GM21423 (cell line): ENCODE data around the gene MET.
"Not testable (repeated sequence)": the region's sequence is repeated elsewhere in the genome, so short reads cannot be mapped to it uniquely, and the experiment has no call there.

ENCODE experiments used
- ATAC-seq: cut with Tn5 transposase; IDR thresholded peaks from one replicate; pipeline ENCODE4 v1.9.1; 2021; ENCODE audit warnings: mild to moderate bottlenecking, moderate library complexity; ENCODE audit not compliant: unreplicated experiment

Gene MET

DNA sequence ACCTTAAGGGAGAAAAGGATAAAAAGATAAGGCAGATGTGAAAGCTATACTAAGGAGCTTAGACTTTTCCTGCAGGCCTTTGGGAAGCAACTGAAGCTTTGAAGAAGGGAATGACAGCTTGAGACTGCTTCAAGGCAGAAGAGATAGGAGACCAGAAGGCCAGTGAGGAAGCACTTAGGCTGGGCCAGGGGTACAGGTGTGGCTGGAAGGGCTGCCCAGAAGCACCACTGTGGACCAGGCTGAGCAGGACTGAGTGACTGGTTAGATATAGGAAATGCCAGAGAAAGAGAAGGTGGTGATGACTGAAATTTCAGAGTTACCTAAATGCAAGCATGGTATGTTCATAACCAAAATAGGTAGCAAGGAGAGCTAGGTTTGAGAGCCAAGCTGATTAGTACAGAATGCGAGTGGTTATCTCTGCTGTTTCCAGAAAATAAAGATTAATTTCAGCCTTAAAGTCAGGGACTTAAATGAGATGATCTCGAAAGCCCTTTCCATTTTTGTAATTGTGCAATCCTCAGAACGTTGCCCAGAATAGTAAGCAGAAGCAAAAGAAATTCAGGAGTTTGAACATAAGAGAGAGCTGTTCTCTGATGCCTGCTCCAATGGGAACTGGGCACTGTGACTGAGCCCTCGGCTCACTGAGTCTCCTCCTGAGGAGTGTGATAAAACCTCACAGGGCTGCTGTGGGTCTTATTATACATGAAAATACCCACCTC is 54.9 kb downstream of the MET start:
- no peak for ATAC-seq

DNA sequence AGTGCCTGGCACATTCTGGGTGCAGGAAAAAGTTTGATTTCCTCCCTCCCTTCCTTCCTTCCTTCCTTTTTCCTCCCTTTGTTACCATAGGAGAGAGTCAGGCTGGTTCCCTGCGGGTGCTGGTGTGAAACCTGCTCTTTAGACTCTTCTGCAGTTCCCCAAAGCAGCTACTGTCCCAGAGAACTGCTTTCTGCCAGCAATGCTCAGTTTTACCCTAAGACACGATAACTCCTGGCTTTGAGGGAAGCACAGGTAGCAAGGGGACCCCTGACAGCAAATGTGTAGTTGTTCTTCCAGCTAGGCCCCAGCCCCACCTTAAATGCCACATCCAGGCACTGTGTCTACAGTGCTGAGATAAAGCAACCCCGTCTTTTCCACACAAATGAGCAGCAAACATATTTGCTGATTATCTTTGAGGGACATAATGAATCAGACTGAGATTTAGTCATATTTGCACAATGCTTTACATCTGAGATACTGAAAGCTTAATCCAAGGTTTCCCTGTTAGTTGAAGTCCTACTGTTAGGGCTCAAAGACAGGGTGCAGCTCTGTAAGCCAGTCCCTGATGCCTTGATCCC is 55.5 kb downstream of the MET start:
- ATAC-seq, result no peak

DNA sequence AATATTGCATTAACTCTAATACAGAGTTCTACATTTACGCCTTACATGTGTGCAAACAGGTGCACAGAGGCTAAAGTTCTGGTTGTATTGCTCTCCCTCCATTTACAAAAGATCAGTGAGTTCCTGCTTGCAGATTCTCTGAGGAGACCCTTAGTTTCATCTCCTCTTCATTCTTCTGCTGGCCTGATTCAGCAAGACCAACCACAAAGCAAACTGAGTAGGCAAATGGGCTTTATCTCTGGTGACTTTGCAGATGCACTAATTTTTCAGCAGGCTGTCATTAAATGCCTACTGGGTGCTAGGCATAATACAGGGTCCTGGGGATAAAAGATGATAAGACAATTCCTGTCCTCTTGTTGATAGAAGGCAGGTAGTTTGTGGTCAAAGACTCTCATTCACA is 56.4 kb downstream of the MET start:
- ATAC-seq, result no peak

DNA sequence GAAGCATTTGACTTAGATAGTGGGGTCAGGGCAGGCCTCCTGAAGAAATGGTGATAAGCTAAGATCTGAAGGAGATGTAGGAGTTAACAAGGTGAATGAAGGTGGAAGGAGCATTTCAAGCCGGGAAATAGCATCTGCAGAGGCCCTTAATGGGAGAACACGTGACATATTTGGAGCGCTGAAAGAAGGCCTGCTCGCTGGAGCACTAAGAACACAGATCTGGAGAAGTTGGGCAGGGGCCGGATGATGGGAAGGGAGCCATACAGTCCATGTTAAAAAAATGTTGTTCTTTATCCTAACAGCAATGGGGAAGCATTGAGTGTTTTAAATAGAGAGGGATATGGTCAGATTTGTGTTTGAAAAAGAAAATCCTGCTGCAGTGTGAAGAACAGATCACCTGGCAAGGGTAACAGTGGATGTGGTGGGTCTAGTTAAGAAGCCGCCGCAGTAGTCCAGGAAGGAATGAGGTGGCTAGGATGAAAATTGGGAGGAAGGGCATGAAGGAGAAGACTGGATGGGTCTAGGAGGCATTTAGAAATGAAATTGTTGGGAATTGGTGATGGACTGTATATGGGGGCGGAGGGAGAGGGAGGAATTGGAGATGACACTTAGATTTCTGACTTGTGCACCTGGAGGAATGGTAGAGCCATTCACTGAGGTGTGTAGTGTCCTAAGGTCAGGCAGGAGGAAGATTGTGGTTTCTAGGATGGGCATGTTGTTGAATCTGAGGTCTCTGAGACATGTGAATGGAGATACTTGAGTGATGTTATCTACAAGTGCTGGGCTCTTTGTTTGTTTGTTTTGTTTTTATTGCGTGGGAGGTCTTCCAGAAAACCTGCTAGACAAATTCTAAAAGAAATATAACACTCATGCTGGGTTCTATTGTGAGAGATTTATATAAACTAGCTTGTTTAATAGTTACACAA is 58.4 kb downstream of the MET start:
- ATAC-seq, result no peak

DNA sequence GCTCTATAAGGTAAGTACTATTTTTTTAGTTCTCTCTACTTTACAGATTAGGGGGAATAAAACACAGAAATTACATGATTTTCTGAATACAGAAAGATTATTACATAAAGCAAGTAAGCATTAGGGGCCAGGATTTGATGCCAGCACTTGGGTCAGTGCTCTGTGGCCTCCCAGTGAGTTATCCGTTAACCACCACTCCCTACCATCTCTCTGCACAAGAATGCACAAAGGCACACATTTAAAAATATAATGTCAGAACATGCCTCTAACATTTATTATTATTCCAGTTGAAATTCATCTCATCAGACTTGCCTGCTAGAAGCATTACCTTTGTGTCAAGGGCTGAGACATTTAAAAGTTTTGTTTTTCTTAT is 59.0 kb downstream of the MET start:
- no peak for ATAC-seq

DNA sequence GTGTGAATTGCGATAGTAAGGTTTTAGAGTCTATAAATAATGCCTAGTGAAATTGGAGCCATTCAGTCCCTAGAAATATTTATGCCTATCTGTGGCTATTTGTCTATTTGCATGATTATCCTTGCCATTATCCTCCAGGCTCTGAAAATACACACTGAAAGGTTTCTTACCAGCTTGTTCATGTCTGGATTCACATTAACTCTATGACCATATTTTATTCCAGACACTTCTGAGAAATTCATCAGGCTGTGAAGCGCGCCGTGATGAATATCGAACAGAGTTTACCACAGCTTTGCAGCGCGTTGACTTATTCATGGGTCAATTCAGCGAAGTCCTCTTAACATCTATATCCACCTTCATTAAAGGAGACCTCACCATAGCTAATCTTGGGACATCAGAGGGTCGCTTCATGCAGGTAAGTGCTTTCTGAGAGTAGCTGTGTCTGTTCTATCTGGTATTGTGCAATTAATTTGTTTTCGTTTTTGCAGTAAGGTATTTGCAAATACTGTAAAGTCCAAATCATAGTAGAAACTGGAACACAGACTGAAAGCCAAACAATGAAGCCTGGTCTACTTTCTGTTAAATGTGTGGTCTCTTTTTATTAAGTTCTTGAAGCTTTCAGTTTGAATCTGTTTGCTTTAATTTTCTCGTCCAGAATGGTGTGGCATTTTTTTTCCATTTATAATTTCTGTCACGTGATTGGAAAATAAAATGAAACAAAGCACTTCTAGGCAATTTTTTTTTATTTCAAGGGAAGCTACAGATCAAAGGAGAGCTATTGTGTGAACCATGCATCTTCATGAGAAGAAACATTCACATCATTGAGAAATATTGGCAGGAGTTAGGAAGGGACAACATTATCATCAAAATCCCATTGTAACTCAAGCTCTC is 59.7 kb downstream of the MET start:
- no peak for ATAC-seq

DNA sequence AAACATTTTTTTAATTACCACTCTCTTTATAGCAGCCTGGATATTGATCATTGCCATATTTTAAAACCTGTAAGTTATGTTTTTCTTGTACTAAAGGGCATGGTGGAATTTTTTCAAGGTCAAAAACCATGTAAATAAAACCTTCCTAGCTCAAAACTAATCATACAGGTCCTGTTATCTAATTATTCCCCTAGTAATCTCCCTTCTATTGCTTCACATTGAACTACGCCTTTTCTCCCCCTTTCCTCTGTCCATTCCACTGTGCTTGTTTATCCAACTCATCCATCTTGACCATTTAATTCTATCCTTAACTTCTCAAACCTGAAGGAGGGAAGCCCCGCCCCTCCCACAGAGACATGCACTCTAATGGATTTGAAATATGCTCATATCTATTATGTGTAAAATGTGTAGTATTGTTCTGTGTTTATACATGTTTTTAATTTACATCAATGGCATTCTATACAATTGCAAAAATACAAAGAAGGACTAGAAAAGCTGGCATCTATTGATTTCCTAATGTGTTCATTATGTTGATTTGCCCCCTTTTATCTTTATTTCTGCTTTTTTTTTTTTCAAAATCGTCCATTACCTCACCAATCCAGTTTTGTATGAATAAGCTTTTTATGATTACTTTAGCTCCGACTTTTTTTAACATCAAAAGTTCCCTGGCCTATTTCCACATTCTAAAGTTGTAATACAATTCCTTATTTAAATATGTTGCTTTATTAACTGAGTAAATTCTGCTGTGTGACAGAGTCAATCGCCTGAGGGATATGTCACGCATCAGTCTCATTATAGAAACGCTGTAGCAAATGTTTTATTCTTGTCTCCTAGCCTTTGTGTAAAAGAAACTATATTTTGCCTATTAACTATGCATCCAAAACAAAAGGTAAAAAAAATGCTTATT is 61.0 kb downstream of the MET start:
- ATAC-seq, result no peak

DNA sequence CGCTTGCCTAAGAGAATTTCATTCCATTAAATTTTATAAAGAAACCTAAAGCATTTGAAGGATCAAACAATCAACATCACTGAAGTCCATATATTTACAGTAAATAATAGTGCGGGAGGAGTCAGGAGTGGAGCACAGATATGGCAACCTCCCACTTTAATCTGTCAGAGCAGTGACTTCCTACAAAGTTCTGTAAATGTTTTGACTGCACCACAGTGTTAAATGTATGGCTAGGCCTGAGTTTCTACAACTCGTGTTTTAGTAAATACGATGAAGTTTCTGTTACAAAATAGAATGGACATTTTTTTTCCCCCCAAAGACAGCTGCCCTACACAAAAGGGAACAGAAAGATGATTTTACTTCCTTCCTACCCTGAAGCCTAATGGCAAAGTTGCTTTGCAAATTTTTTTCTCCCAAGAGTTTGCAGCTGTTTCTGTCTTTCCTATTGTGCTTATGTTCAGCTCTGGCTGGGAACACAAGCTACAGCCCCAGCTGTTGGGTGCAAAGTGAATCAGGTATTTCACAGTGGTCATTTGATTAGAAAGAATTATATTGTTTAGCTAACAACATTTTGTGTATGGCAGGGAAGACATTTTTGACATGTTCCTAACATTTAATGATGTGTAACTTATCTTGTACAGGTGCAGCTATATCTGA is 62.1 kb downstream of the MET start:
- ATAC-seq, result no peak

DNA sequence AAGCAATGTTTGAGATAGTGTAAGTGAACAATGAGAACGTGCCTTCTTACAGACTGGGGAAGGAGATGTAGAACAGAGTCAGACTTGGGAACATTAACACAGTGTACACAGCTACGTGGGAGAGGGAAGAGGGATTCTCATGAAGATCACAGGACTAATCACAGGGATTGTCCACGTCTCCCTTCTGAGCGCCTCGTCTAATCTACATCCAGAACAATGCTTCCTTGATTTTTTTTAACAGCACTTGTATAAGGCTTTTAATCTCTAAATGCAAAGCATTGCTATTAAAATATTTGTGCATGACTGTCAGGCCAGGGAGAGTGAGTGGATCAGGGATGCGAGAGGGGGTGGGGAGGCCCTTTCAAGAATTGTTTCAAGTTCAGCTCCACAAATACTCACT is 62.7 kb downstream of the MET start:
- ATAC-seq, result no peak

DNA sequence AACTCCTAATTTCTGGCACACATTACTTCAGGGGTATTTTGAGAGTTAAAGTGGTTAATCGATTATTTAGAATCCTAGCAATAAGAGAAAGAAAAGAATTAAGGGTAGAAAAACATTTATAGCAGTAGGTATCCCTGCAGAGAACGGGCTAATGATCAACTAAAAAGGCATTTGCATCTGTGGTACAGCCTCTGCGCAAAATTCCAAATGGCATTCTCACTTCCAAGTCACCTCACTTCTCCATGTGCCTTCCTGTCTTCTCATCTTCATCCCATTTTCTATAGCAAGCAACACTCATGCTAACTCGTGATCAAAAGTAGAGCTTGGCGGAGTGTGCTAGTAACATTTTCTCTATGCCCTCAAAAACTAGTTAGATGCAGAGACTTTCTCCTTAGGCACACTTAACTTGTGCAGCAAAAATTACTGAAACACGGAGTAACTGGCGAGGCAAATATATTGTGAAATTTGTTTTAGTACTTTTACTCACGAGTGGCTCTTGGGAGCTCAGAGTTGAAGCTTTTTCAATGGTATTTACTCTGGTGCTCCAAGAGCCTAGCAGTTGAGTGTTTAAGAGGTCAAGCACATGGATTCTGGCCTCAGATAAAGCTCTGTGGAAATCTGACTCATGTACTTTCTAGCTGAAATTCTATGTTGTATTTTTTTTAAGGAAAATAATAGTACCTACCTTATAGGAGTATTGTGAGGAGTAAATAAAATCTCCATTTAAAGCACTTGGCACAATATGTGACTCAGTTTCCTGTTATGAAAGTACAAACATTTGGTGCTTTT is 65.1 kb downstream of the MET start:
- ATAC-seq, result no peak

DNA sequence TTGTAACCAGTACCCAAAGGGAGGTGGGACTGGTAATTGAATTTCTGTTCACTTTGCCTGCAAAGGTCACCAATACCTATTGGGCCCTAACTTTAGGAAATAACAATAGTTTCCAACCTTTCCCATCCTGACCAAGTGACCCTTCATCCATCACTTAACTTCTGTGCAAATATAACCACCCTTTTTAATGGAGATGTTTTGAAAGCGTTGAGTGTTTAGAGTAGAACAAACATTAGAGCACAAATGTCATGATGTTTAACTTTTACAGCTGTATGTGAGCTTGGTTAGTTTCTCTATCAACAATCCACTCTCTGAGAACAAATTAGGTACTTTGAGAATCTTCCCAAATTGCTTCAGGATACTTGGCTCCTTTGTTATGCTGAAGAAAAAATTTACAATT is 66.4 kb downstream of the MET start:
- ATAC-seq, result no peak

DNA sequence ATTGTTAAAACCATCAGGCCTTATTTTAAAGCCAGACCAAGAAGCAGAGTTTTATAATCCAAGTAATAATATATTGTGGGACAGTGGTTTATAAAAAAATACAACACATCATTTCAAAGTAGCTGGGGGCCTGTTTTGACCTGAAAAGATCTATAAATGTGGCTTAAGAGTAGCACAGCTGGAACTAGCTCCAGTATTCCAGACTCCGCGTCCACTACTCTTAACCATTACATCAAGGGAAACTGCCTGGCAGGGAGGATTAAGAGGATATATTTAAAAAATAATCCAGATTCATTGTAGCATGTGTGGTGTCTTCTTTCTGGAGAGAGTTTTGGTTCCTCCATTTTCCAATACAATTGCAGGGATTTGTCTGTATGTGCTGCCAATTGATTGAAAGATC is 67.3 kb downstream of the MET start:
- no peak for ATAC-seq

DNA sequence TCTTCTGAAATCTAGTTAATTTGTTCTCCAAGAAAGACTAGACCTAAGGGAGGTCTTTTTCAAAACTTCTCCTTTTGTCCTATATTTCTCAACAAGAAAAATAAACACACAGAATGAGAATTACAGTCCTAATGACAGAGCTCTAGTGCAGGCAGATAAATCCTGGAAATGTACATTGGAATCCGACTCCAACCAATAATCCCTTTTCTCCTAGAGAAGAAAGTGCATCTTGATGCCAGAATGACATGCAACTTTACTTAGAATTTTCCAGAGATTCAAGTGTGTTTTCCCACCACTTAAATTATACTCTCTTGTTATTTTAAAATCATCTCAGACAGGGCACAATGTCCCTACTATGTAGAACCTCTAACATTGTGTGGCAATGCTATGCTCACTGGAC is 68.2 kb downstream of the MET start:
- ATAC-seq, result no peak

DNA sequence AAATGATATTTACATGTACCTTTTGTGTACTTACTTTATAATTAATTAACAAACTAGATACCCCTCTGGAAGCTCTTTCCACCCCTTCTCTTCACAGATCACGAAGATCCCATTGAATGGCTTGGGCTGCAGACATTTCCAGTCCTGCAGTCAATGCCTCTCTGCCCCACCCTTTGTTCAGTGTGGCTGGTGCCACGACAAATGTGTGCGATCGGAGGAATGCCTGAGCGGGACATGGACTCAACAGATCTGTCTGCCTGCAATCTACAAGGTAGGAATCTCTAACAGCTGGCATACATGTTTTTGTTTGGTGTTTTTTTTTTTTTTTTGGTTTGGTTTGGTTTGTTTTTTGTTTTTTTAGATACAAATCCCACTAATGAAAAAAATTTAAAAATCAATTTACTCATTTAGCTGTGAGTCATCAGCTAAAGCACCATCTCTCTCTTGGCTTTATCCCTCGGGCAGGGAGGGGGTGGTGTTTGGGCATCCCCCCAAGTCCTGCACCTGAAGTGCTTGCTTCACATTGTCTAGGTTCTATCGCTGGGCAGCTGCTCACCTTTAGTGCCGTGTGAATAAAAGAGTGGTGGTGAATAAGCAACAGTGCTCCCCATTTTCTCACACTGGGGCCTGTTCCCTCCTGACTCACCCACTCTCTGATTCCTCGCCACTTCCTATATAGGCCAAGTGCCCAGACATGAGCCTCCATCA is 68.9 kb downstream of the MET start:
- ATAC-seq, result no peak

DNA sequence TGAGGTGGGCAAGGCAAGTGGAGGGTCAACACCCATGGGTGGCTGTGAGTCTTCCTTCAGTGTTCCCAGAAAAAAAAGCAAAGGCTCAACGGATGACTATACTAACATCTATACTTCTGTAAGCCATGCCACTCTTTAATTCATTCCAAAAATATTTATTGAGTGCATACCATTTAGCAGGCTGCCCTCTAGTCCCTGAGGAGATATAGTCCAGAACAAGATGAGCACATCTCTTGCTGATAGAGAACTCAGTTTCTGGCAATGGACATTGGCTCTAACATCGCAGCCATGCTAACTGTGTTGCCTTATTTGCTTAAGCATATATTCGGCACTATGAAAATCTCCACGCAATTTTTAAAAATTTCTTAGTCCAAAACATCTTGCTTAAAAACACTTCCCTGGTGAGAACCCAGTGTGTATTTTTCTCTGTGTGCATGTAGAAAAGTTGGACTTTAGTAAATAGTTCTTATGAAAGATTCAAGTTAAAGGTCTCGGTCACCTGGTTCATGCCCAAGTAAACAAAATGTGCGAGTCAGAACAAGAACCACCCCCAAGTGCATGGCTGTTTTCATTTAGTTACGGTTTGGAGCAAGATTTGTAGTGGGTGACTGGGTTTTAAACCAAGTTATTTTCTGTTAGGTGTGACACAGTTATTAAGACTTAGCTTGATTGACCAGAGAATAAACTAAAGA is 69.8 kb downstream of the MET start:
- no peak for ATAC-seq

DNA sequence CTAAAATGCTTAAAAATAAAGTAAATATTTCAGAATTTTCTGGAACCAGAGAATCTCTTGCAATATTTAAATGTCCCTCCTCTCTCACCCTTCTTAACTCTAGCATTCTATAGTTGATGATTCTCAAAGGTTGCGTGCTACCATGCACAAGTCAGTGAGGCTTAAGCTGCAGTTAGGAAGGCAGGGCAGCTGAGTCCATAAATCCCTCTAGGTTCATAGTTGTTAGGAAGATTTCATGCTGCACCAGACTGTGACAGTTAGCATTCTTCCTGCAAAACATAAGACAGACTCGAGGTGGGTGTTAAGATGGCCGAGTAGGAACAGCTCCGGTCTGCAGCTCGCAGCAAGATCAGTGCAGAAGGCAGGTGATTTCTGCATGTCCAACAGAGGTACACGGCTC is 70.6 kb downstream of the MET start:
- no peak for ATAC-seq

DNA sequence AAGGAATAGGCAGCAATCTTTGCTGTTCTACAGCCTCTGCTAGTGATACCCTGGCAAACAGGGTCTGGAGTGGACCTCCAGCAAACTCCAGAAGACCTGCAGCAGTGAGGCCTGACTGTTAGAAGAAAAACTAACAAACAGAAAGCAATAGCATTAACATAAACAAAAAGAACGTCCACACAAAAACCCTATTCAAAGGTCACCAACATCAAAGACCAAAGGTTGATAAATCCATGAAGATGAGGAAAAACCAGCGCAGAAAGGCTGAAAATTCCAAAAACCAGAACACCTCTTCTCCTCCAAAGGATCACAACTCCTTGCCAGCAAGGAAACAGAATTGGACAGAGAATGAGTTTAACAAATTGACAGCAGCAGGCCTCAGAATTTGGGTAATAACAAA is 71.8 kb downstream of the MET start:
- not testable (repeated sequence) for ATAC-seq
